22Rv1 (cell line): ENCODE results near the gene RGS3.
"Not testable (repeated sequence)": the region's sequence is repeated elsewhere in the genome, so short reads cannot be mapped to it uniquely, and the experiment has no call there.

Experiments used
- H3K27ac ChIP-seq: fragments of 450-650 bp; 2 replicates; pipeline ENCODE4 v1.5.1; 2017
- ZFX ChIP-seq: fragments of 450-650 bp; IDR thresholded peaks from 2 replicates; pipeline ENCODE4 v1.6.1; 2017; ENCODE audit warnings: antibody characterized with exemption, borderline replicate concordance
- TF ChIP-seq, protein P1 (sequence below): fragments of 450-650 bp; IDR thresholded peaks from 2 replicates; pipeline ENCODE4 v1.5.1; 2017; ENCODE audit warnings: mild to moderate bottlenecking

The RGS3 gene

DNA sequence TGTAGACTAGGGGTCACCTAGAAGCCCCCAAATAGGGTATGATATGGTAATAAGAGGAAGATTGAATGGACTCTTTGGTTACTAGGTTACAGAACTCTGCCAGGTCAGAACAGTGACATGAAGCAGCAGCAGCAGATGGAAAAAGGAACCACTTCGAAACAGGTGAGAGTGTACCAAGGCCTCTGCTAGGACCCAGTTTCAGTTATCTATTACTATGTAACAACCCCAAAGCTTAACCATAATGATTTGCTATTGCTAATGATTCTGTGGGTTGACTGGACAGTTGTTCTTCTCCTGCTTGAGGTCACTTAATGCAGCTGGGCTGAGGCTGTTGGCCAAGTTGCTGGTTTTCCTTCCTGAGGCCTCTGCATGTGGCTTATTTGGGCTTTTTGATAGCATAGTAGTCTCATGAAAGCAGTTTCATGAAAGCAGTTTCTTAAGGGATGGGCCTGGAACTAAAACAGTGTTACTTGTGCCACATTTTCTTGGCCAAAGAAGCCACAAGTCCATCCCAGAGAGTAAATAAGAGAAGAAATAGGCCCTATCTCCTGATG lies 35.4 kb upstream of the RGS3 start:
- TF ChIP-seq, protein P1, sequence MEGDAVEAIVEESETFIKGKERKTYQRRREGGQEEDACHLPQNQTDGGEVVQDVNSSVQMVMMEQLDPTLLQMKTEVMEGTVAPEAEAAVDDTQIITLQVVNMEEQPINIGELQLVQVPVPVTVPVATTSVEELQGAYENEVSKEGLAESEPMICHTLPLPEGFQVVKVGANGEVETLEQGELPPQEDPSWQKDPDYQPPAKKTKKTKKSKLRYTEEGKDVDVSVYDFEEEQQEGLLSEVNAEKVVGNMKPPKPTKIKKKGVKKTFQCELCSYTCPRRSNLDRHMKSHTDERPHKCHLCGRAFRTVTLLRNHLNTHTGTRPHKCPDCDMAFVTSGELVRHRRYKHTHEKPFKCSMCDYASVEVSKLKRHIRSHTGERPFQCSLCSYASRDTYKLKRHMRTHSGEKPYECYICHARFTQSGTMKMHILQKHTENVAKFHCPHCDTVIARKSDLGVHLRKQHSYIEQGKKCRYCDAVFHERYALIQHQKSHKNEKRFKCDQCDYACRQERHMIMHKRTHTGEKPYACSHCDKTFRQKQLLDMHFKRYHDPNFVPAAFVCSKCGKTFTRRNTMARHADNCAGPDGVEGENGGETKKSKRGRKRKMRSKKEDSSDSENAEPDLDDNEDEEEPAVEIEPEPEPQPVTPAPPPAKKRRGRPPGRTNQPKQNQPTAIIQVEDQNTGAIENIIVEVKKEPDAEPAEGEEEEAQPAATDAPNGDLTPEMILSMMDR = no peak
- no peak for TF ChIP-seq ZFX
- no peak overlapping the region for H3K27ac ChIP-seq

DNA sequence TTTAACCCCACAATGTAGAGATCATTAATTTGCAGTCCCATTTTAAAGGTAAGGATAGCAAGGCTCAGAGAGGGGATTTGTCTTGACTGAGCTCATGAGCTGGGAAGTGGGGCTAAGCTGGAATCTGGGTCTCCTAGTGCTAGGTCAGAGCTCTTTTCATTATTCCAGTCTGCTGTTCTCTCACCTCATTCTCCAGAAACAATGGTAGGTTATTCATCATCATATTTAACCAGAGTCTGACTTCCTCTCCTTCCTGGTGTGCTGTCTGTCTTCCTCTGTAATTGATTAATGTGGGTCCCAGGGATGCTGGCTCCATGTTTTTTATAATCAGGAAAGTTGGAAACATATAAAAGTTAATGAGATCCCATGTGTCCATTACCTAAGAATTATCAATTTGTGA lies 32.3 kb upstream of the RGS3 start:
- no peak overlapping the region for H3K27ac ChIP-seq
- TF ChIP-seq, protein P1 = no peak
- TF ChIP-seq ZFX = no peak

DNA sequence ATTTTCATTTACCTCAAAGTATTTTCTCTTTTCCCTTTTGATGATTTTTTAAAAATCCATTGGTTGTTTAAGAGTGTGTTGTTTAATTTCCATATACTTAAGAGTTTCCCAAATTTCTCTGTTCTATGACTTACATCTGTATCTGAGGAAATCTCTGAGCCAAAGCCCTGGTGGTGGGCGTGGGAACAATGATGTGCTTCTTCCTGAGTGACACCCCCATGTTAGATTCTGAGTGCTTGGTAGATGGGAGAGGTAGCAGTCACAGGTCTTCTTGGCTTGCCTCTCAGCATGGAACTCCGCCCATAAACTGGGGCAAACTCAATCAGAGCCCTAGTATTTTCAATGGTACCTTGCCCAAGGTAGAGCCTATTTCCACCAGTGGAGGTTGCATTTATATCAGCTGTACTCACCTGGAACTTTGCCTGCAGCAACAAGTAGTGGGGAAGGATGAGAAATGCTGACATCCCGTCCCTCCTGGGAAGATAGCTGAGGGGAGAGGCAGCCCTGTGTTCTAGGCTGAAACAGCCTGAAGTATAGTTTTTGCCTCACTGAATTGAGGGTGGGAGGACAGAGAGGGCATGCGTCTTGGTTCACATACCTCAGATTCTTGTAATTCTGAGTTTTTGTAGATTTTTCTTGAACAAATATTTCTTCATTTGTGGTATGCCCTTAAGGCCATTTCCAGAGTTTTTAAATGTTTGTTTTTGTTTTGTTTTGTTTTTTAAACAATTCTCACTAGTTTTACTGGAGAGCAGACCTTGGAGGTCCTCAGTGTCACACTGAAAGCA lies 26.6 kb upstream of the RGS3 start:
- TF ChIP-seq, protein P1 = no peak
- TF ChIP-seq ZFX = no peak
- H3K27ac ChIP-seq = no peak overlapping the region

DNA sequence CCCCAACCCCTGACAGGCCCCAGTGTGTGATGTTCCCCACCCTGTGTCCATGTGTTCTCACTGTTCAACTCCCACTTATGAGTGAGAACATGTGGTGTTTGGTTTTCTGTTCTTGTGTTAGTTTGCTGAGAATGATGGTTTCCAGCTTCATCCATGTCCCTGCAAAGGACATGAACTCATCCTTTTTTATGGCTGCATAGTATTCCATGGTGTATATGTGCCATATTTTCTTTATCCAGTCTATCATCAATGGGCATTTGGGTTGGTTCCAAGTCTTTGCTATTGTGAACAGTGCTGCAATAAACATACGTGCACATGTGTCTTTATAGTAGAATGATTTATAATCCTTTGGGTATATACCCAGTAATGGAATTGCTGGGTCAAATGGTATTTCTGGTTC lies 25.8 kb upstream of the RGS3 start:
- H3K27ac ChIP-seq = not testable (repeated sequence)

DNA sequence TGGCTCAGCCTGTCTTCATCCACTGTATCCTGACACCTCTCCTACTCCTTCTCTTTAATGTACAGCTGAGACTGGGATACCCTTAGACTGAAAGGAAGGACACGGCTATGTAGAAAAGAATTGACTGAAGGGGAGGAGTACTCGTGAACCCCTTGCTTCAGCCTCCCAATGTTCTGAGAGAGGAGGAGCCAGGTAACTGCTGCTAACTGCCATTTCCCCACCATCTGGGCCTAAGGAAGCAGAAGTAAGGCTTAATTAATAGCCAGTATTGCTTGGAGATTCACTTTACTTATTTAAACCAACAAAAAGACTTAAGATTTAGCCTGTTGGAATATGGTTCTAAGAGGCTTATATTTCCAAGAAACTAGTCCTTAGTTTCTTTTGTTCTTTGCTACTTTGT lies 18.8 kb upstream of the RGS3 start:
- no peak overlapping the region for H3K27ac ChIP-seq
- TF ChIP-seq, protein P1 = no peak
- no peak for TF ChIP-seq ZFX

DNA sequence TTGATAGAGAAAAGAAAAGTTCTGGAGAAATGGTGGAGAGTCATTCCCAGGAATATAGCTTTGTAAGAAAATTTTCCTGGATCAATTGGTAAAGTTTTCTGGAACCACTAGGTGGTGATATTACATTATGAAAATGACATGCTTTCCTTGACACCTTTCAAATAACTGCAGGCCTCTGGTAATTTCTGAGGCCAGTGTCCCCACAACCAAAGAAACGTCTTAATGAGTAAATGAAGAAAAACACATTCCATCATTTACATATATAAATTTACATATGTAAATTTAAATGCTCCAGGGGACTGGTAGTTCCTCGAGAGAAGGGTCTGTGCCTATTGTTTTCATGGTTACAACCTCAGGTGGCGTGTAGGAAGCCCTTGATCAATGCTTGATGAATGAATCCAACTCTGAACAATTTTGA lies 17.2 kb upstream of the RGS3 start:
- no peak overlapping the region for H3K27ac ChIP-seq
- TF ChIP-seq, protein P1 = peak; percentile 72
- TF ChIP-seq ZFX = no peak

DNA sequence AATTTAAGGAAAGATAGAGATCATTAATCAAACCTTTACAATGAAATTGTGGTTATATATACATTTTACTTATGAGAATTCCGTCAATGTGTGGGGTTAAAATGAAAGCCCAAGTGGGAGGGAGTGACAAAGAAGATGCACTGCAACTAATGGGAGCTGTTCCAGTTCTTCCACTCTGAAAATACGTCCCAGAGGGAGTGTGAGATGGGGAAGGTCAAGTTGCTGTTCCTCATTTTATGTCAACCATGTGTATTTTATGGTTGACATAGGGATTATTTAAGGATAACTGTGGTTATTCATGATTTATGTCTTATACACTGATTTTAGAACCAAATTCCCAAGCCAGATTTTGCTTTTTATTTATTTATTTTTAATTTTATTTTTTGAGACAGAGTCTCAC lies 14.2 kb upstream of the RGS3 start:
- TF ChIP-seq ZFX = no peak
- TF ChIP-seq, protein P1 = no peak
- no peak overlapping the region for H3K27ac ChIP-seq

DNA sequence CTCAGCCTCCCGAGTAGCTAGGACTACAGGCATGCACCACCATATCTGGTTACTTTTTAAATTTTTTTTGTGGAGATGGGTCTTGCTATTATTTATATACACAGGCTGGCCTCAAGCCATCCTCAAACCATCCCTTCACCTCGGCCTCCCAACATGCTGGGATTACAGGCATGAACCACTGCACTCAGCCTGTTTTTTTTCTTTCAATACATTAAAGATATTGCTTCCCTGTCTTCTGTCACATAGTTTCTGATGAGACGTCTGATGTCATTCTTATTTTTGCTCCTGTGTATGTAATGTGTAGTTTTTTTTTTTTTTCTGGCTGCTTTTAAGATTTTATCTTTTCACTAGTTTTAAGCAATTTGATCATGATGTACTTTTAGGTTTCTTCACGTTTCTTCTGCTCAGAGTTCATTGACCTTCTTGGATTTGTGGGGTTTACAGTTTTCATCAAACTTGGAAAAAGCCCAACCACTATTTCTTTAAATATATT lies 11.4 kb upstream of the RGS3 start:
- no peak overlapping the region for H3K27ac ChIP-seq
- TF ChIP-seq, protein P1 = no peak
- TF ChIP-seq ZFX = no peak
